ENCODE results near the gene RLN3.

DNA sequence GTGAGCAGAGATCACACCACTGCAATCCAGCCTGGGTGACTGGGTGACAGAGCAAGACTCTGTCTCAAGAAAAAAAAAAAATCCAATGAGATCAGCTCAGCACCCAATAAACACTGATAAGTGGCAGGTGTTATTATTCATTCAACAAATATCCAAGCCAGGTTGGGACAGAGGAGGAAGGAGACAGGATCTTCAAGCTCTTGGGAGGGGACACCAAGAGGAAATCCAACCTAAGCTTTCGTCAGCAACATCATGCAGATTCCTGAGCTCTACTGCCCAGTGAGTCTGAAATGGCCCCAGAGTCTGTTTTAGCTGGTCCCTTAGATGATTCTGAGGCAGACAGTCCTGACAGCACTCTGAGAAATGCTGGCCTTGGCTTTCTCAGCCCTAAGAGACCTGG lies 29.5 kb upstream of the RLN3 start:
- TF ChIP-seq, protein P1, sequence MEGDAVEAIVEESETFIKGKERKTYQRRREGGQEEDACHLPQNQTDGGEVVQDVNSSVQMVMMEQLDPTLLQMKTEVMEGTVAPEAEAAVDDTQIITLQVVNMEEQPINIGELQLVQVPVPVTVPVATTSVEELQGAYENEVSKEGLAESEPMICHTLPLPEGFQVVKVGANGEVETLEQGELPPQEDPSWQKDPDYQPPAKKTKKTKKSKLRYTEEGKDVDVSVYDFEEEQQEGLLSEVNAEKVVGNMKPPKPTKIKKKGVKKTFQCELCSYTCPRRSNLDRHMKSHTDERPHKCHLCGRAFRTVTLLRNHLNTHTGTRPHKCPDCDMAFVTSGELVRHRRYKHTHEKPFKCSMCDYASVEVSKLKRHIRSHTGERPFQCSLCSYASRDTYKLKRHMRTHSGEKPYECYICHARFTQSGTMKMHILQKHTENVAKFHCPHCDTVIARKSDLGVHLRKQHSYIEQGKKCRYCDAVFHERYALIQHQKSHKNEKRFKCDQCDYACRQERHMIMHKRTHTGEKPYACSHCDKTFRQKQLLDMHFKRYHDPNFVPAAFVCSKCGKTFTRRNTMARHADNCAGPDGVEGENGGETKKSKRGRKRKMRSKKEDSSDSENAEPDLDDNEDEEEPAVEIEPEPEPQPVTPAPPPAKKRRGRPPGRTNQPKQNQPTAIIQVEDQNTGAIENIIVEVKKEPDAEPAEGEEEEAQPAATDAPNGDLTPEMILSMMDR (IDR thresholded peaks at IDR 0.05), result no peak
- no peak for TF ChIP-seq POLR2A (IDR thresholded peaks at IDR 0.05)

Measured in esophagus squamous epithelium (tissue), 4 donors.